HepG2 (cell line): ENCODE results near the gene DCTN1.

Experiments used
- CTCF ChIP-seq: sonication (generic); formaldehyde crosslinking; IDR thresholded peaks from 2 replicates; pipeline ENCODE4 v1.5.0; 2020; ENCODE audit warnings: mild to moderate bottlenecking, missing genetic modification reagents, moderate library complexity
- KLF6 ChIP-seq: IDR thresholded peaks from 2 replicates; pipeline ENCODE4 v1.8.0; 2016; ENCODE audit warnings: missing biosample characterization, missing genetic modification reagents
- MYC ChIP-seq: sonication (generic); formaldehyde crosslinking; IDR thresholded peaks from 2 replicates; pipeline ENCODE4 v1.9.0; 2021; ENCODE audit warnings: missing genetic modification reagents, borderline replicate concordance

GRCh38 chr2:74424995-74425406, 44.9 kb upstream of the DCTN1 start:
- no peak for TF ChIP-seq KLF6 (CRISPR knock-in tag)
- TF ChIP-seq CTCF, result no peak
- TF ChIP-seq MYC (CRISPR knock-in tag), result no peak
